Stimulated activated CD8-positive, alpha-beta memory T cell treated with anti-CD3 and anti-CD28 coated beads, Interleukin-15, amount 100 ng/mL, for 48 hours (primary cell): ENCODE measurements around the gene UGT1A1.

Experiments used
- DNase-seq, 2 donors: peaks; one replicate each; pipeline ENCODE4 v3.0.0-alpha.2; 2020; ENCODE audit warnings: low read depth in 2 of 2

UGT1A1 gene

GRCh38 chr2:233758141-233758540 lies 1.9 kb upstream of the UGT1A1 start:
- no peak for DNase-seq

- DNase-seq = no peak
Measured at GRCh38 chr2:233758849-233759248, 1.2 kb upstream of the UGT1A1 start.

- no peak for DNase-seq
Measured at GRCh38 chr2:233761040-233761769, 1.1 kb downstream of the UGT1A1 start.

- DNase-seq = no peak
Measured at GRCh38 chr2:233764264-233764663, 4.2 kb downstream of the UGT1A1 start.

GRCh38 chr2:233764761-233765160 lies 4.7 kb downstream of the UGT1A1 start:
- no peak for DNase-seq

GRCh38 chr2:233766416-233766815 lies 6.3 kb downstream of the UGT1A1 start:
- no peak for DNase-seq

- DNase-seq = no peak
Measured at GRCh38 chr2:233768076-233768475, 8.0 kb downstream of the UGT1A1 start.

- no peak for DNase-seq
Measured at GRCh38 chr2:233769260-233769659, 9.2 kb downstream of the UGT1A1 start.

- no peak for DNase-seq
Measured at GRCh38 chr2:233772153-233772552, 12.1 kb downstream of the UGT1A1 start.

GRCh38 chr2:233772583-233772982 lies 12.5 kb downstream of the UGT1A1 start:
- no peak for DNase-seq

GRCh38 chr2:233773854-233774253 lies 13.8 kb downstream of the UGT1A1 start:
- DNase-seq = no peak

GRCh38 chr2:233775414-233775813 lies 15.3 kb downstream of the UGT1A1 start:
- DNase-seq = no peak

GRCh38 chr2:233778030-233778429 lies 18.0 kb downstream of the UGT1A1 start, which contains the start of gene MROH2A:
TSS of gene MROH2A (plus strand) at chr2:233778330. CDS start at chr2:233779359, 1,029 bp downstream.
- no peak for DNase-seq

- no peak for DNase-seq
Measured at GRCh38 chr2:233779722-233780121, 19.7 kb downstream of the UGT1A1 start.

GRCh38 chr2:233780771-233781170 lies 20.7 kb downstream of the UGT1A1 start:
- no peak for DNase-seq

GRCh38 chr2:233789554-233789953 lies 29.5 kb downstream of the UGT1A1 start:
- no peak for DNase-seq

GRCh38 chr2:233791151-233791882 lies 31.2 kb downstream of the UGT1A1 start:
- DNase-seq = no peak

GRCh38 chr2:233791883-233792329 lies 31.8 kb downstream of the UGT1A1 start:
- no peak for DNase-seq

GRCh38 chr2:233792720-233793119 lies 32.6 kb downstream of the UGT1A1 start:
- DNase-seq = no peak

GRCh38 chr2:233793465-233794127 lies 33.5 kb downstream of the UGT1A1 start:
- no peak for DNase-seq

- no peak for DNase-seq
Measured at GRCh38 chr2:233794128-233794658, 34.1 kb downstream of the UGT1A1 start.

- no peak for DNase-seq
Measured at GRCh38 chr2:233795735-233796171, 35.7 kb downstream of the UGT1A1 start.
